Ureter (tissue), 1 donor: ENCODE data around the gene ZNF423. TPM values are rescaled to one million over a fixed set of nuclear protein-coding genes. Genes with fewer than 3 reads are reported as not detected.

Source experiments
- DNase-seq: peaks from one replicate; pipeline ENCODE4 v3.0.0-alpha.2; 2020; ENCODE audit warnings: low spot score
- total RNA-seq: library from RNA; stranded (reverse); gene quantifications from one replicate; pipeline ENCODE4 v1.2.4, GENCODE V29; 2023
- donor health status: DM: yes; HTN: yes; CAD: no.

ZNF423 gene
- total RNA-seq, 1 donor from 2014 or later = 15.7 TPM

GRCh38 chr16:49754495-49755312, 101.2 kb downstream of the ZNF423 start:
- DNase-seq = no peak

GRCh38 chr16:49750341-49751000, 105.4 kb downstream of the ZNF423 start:
- no peak for DNase-seq

- no peak for DNase-seq
Observed at GRCh38 chr16:49749816-49750215, 106.1 kb downstream of the ZNF423 start.

- no peak for DNase-seq
Observed at GRCh38 chr16:49748322-49748721, 107.6 kb downstream of the ZNF423 start.

GRCh38 chr16:49747654-49748053, 108.3 kb downstream of the ZNF423 start:
- DNase-seq = no peak

- no peak for DNase-seq
Observed at GRCh38 chr16:49746545-49746944, 109.4 kb downstream of the ZNF423 start.

GRCh38 chr16:49745311-49745747, 110.6 kb downstream of the ZNF423 start:
- DNase-seq = no peak

GRCh38 chr16:49744244-49745220, 111.4 kb downstream of the ZNF423 start:
- no peak for DNase-seq

GRCh38 chr16:49743658-49744057, 112.3 kb downstream of the ZNF423 start:
- no peak for DNase-seq

- no peak for DNase-seq
Observed at GRCh38 chr16:49743203-49743464, 112.8 kb downstream of the ZNF423 start.

- DNase-seq = no peak
Observed at GRCh38 chr16:49742428-49743202, 113.3 kb downstream of the ZNF423 start.

GRCh38 chr16:49740256-49740655, 115.7 kb downstream of the ZNF423 start:
- no peak for DNase-seq

GRCh38 chr16:49739381-49739780, 116.5 kb downstream of the ZNF423 start:
- no peak for DNase-seq

- DNase-seq = no peak
Observed at GRCh38 chr16:49738832-49739231, 117.1 kb downstream of the ZNF423 start.

GRCh38 chr16:49738001-49738400, 117.9 kb downstream of the ZNF423 start:
- no peak for DNase-seq

GRCh38 chr16:49737541-49737940, 118.4 kb downstream of the ZNF423 start:
- no peak for DNase-seq

GRCh38 chr16:49734331-49734730, 121.6 kb downstream of the ZNF423 start:
- no peak for DNase-seq

GRCh38 chr16:49733313-49734009, 122.5 kb downstream of the ZNF423 start:
- no peak for DNase-seq

GRCh38 chr16:49731911-49732310, 124.0 kb downstream of the ZNF423 start:
- no peak for DNase-seq

GRCh38 chr16:49730772-49731171, 125.1 kb downstream of the ZNF423 start:
- no peak for DNase-seq

- DNase-seq = no peak
Observed at GRCh38 chr16:49727611-49728010, 128.3 kb downstream of the ZNF423 start.
